ENCODE measurements around the gene POP5.

The POP5 gene

DNA sequence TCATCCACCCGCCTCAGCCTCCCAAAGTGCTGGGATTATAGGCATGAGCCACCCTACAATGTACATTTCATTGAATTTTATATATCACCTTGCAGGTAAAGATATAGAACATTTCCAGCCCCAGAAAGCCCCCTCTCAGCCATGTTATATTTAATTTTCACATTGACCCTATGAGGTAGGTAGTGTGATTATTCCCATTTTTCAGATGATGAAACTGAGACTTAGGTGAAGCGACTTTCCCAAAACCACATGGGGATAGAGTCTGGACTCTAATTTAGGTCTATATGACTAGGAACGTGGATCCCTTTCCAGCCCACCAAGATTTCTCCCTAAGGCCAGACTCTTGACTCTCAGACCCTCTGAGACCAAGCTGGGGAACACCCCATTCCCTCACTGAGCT lies 15.7 kb upstream of the POP5 start (continued):
- TF ChIP-seq ELK4 (IDR thresholded peaks at IDR 0.05; ENCODE audit: borderline replicate concordance, low read depth, low read length): no peak
- no peak for TF ChIP-seq ZNF155 (tag by site-specific recombination; IDR thresholded peaks at IDR 0.05)
- TF ChIP-seq SP7 (tag by site-specific recombination; IDR thresholded peaks at IDR 0.05): no peak
- no peak for TF ChIP-seq HOXD13 (CRISPR knock-in tag; IDR thresholded peaks at IDR 0.05; ENCODE audit: borderline replicate concordance)
- TF ChIP-seq ZNF214 (tag by site-specific recombination; IDR thresholded peaks at IDR 0.05; ENCODE audit: borderline replicate concordance): no peak
- no peak for TF ChIP-seq ZNF701 (tag by site-specific recombination; IDR thresholded peaks at IDR 0.05)
- TF ChIP-seq ZNF426 (tag by site-specific recombination; IDR thresholded peaks at IDR 0.05): no peak
- TF ChIP-seq ZNF121 (tag by site-specific recombination; IDR thresholded peaks at IDR 0.05): no peak
- no peak for TF ChIP-seq ZNF621 (tag by site-specific recombination; IDR thresholded peaks at IDR 0.05)

DNA sequence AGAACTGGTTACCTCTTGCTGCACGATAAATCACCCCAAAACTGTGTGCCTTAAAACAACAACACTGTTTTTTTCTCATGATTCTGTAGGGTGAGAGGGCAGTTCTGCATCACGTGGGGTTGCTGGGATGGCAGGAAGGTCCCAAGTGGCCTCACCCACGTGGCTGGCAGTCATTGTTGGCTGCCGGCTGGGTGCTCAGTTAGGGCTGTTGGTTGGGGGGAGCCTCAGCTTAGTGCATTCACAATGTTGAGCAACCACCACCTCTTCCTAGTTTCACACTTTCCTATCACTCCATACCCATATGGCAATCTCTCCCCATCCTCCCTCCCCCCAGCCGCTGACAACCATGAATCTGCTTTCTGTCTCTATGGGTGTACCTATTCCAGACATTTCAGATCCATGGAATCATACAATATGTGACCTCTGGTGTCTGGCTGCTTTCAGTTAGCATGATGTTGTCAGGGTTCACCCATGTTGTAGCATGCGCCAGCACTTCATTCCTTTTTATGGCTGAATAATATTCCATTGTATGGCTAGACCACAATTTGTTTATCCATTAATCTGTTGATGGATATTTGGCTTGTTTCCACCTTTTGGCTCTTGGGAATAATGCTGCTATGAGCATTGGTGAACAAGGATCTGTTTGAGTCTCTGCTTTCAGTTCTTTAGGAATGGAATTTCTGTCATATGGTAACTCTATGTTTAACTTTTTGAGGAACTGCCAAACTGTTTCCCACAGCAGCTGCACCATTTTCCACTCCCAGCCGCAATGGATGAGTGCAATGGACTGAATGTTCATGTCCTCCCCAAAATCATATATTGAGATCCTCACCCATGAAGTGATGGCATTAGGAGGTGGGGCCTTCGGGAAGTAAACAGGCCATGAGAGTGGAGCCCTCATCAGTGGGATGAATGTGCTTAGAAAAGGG lies 11.2 kb upstream of the POP5 start:
- Histone ChIP-seq H3K4me3 (ENCODE audit: low read depth, low read length) (no peak overlapping the region), H3K27ac (ENCODE audit: extremely low read depth, low read depth, low read length) (no peak overlapping the region), H3K36me3 (ENCODE audit: control insufficient read depth in 2 of 2, insufficient read depth in 1 of 2, low read length in 2 of 2) (no peaks in the 10 kb centered on the region), H3K4me1 (ENCODE audit: control insufficient read depth, insufficient read depth, low read length) (no peaks in the 10 kb centered on the region), H3K9me3 (ENCODE audit: control insufficient read depth, insufficient read depth, low read depth, low read length) (no peaks in the 10 kb centered on the region)
- TF ChIP-seq SCRT1 (tag by site-specific recombination; IDR thresholded peaks at IDR 0.05; ENCODE audit: borderline replicate concordance) (no peak), ZNF146 (tag by site-specific recombination; IDR thresholded peaks at IDR 0.05) (peak; percentile 97)
- ChIA-PET POLR2A (no interaction called here), CTCF (interaction anchor here (1.2 kb wide), 1 partner anchor 9 kb away, joined by 3 read pairs; no protein-coding TSS in a partner anchor)

GRCh38 chr12:120590741-120591407 lies 9.7 kb upstream of the POP5 start:
- CTCF ChIA-PET: interaction anchor here (0.5 to 0.7 kb wide), 3 partner anchors 23 to 1122 kb away, joined by 3 read pairs; partner anchors contain the start of gene TMEM120B
- Histone ChIP-seq H3K27ac (ENCODE audit: extremely low read depth, low read depth, low read length) (no peak overlapping the region), H3K9me3 (ENCODE audit: control insufficient read depth, insufficient read depth, low read depth, low read length) (no peaks in the 10 kb centered on the region), H3K4me1 (ENCODE audit: control insufficient read depth, insufficient read depth, low read length) (no peaks in the 10 kb centered on the region), H3K36me3 (ENCODE audit: control insufficient read depth in 2 of 2, insufficient read depth in 1 of 2, low read length in 2 of 2) (no peaks in the 10 kb centered on the region), H3K4me3 (ENCODE audit: low read depth, low read length) (no peak overlapping the region)
- POLR2A ChIA-PET: no interaction called here
- TF ChIP-seq ZNF335 (tag by site-specific recombination; conservative IDR thresholded peaks at IDR 0.05) (peak; percentile 56; the same call in 1 of the 2 replicates), TSHZ1 (tag by site-specific recombination; IDR thresholded peaks at IDR 0.05; ENCODE audit: borderline replicate concordance) (no peak)
